ENCODE measurements around the gene VAV3.

DNA sequence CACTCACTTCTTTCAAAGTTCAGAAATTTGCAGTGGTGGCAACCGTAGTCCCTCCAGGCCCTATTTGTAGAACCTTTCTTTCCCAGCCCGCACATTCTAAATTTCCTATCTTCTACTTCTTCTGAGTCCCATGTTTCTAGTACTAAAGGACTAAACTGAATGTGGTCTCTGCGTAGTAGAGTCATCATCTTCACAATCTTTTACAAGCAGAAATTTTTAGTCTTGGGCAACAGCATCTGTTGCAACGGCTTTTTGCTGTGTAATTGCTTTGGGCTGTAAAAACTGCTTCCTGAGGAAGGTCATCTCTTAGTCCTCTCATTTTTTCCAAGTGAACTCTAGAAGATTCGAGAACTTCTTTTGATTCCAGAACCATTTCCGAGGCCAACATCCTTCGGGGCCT lies 23.9 kb downstream of the VAV3 start:
- TF ChIP-seq CTCF (IDR thresholded peaks at IDR 0.05; ENCODE audit: low read depth, low read length, poor library complexity, severe bottlenecking) (no peak), EZH2phosphoT487 (IDR thresholded peaks at IDR 0.05; ENCODE audit: borderline replicate concordance, low read length) (no peak)
